A172 (cell line): ENCODE results near the gene IL1F10. TPM values are rescaled to one million over a fixed set of nuclear protein-coding genes. Genes with fewer than 3 reads are reported as not detected.

Experiments used
- DNase-seq: peaks from one replicate; pipeline ENCODE4 v3.0.0-alpha.2; 2015; ENCODE audit warnings: low spot score
- total RNA-seq: library from RNA; depleted of rRNA; stranded (reverse); fragments of >200 nt; shearing (Covaris generic); gene quantifications from 2 replicates; pipeline ENCODE4 v1.2.3, GENCODE V29; 2014

The IL1F10 gene
- total RNA-seq, 1 experiment from 2014 or later, result not detected

GRCh38 chr2:113058998-113059960, 8.5 kb upstream of the IL1F10 start, which contains the start of gene IL36RN:
TSS of gene IL36RN (plus strand) at chr2:113059198. CDS start at chr2:113059439, 241 bp downstream.
- no peak for DNase-seq

- no peak for DNase-seq
Measured at GRCh38 chr2:113060396-113060795, 7.4 kb upstream of the IL1F10 start.

- no peak for DNase-seq
Measured at GRCh38 chr2:113060796-113061195, 7.0 kb upstream of the IL1F10 start.

GRCh38 chr2:113061241-113061640, 6.5 kb upstream of the IL1F10 start:
- DNase-seq, result no peak

- no peak for DNase-seq
Measured at GRCh38 chr2:113061896-113062770, 5.6 kb upstream of the IL1F10 start.

GRCh38 chr2:113064281-113064680, 3.5 kb upstream of the IL1F10 start:
- no peak for DNase-seq

- no peak for DNase-seq
Measured at GRCh38 chr2:113064898-113065297, 2.9 kb upstream of the IL1F10 start.

GRCh38 chr2:113068249-113068648, 479 bp downstream of the IL1F10 start:
- DNase-seq, result no peak

GRCh38 chr2:113068706-113069485, 1.1 kb downstream of the IL1F10 start:
- DNase-seq, result peak; percentile 86

- DNase-seq, result peak; percentile 65
Measured at GRCh38 chr2:113069676-113070605, 2.2 kb downstream of the IL1F10 start.

- no peak for DNase-seq
Measured at GRCh38 chr2:113070606-113070975, 2.8 kb downstream of the IL1F10 start.

GRCh38 chr2:113072584-113072983, 4.8 kb downstream of the IL1F10 start:
- peak; percentile 46 for DNase-seq

GRCh38 chr2:113073325-113073834, 5.6 kb downstream of the IL1F10 start:
- DNase-seq, result peak; percentile 29

- DNase-seq, result no peak
Measured at GRCh38 chr2:113075030-113075429, 7.3 kb downstream of the IL1F10 start.

GRCh38 chr2:113075600-113075999, 7.8 kb downstream of the IL1F10 start:
- no peak for DNase-seq

- DNase-seq, result no peak
Measured at GRCh38 chr2:113076954-113077669, 9.3 kb downstream of the IL1F10 start.

GRCh38 chr2:113077921-113078320, 10.2 kb downstream of the IL1F10 start:
- peak; percentile 96 for DNase-seq

GRCh38 chr2:113078350-113078839, 10.6 kb downstream of the IL1F10 start:
- DNase-seq, result peak; percentile 99

GRCh38 chr2:113079131-113079530, 11.4 kb downstream of the IL1F10 start:
- DNase-seq, result peak; percentile 93
